ENCODE measurements around the gene LAPTM4A. TPM values are rescaled to one million over a fixed set of nuclear protein-coding genes. Genes with fewer than 3 reads are reported as not detected.
A peak's percentile ranks its signal among the peaks of the same experiment; 100 is the strongest.
"Not testable (repeated sequence)": the region's sequence is repeated elsewhere in the genome, so short reads cannot be mapped to it uniquely, and the experiment has no call there.

LAPTM4A gene
- polyA plus RNA-seq, 1 donor (not counting 4 experiments of a cell fraction or from before 2014, with no cell fraction given), result 509 TPM

DNA sequence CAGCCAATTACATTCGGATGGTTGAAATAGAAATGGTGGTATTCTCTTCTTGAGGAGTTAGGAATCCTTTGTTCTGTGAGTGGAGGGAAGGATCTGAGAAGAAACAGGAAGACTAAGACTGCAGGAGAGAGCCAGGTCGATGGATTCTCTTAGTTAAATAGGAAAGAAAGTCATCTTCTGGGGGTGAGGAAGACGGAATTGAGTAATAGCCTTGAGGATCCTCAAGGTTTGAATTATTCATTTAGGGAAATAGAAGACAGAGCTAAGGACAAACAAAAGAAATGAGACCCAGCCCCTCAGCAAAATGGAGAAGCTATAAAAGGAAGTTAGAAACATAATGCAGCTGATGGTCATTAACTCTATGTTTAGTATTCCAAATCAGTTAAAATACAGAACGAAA is 1.8 kb downstream of the LAPTM4A start:
- H3K36me3 ChIP-seq (ENCODE audit: control insufficient read depth in 2 of 2, extremely low read depth in 1 of 2, insufficient read depth in 2 of 2, low read length in 2 of 2), result peaks cover 0 to 4% of the 10 kb centered on the region in 2 experiments
- dilution Hi-C loops (cut with MboI; ENCODE audit: extremely low pct_ligation_motif_present, low sequenced_read_pairs), result no loop called here
- no peak for TF ChIP-seq EZH2 (IDR thresholded peaks at IDR 0.05; ENCODE audit: low read length)
- TF ChIP-seq, protein P1, sequence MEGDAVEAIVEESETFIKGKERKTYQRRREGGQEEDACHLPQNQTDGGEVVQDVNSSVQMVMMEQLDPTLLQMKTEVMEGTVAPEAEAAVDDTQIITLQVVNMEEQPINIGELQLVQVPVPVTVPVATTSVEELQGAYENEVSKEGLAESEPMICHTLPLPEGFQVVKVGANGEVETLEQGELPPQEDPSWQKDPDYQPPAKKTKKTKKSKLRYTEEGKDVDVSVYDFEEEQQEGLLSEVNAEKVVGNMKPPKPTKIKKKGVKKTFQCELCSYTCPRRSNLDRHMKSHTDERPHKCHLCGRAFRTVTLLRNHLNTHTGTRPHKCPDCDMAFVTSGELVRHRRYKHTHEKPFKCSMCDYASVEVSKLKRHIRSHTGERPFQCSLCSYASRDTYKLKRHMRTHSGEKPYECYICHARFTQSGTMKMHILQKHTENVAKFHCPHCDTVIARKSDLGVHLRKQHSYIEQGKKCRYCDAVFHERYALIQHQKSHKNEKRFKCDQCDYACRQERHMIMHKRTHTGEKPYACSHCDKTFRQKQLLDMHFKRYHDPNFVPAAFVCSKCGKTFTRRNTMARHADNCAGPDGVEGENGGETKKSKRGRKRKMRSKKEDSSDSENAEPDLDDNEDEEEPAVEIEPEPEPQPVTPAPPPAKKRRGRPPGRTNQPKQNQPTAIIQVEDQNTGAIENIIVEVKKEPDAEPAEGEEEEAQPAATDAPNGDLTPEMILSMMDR (optimal IDR thresholded peaks at IDR 0.05 in 1 of 3, IDR thresholded peaks at IDR 0.05 in 1 of 3, conservative IDR thresholded peaks at IDR 0.05 in 1 of 3; ENCODE audit: extremely low read depth in 1 of 3, insufficient read depth in 2 of 3, low read length in 3 of 3), result no peak
- H3K4me2 ChIP-seq (ENCODE audit: control insufficient read depth, extremely low read depth, insufficient read depth, low read depth, low read length), result peak overlapping the region; percentile 98
- H3K4me1 ChIP-seq (ENCODE audit: control insufficient read depth, extremely low read depth, insufficient read depth, low read length), result peaks cover 36% of the 10 kb centered on the region
- H3K27me3 ChIP-seq (ENCODE audit: control insufficient read depth, extremely low read depth, insufficient read depth, low read length), result no peaks in the 10 kb centered on the region
- no peaks in the 10 kb centered on the region for H3K9me3 ChIP-seq (ENCODE audit: control insufficient read depth, low read depth, low read length)
- H3K79me2 ChIP-seq (ENCODE audit: control insufficient read depth, insufficient read depth, low read length), result peaks cover 62% of the 10 kb centered on the region
- H3K9me1 ChIP-seq (ENCODE audit: control insufficient read depth, extremely low read depth, insufficient read depth, low read length), result no peaks in the 10 kb centered on the region
- peak overlapping the region; percentile 98 for H3K27ac ChIP-seq (ENCODE audit: control insufficient read depth, insufficient read depth, low read length)
- peaks cover 3% of the 10 kb centered on the region for H4K20me1 ChIP-seq (ENCODE audit: control insufficient read depth, extremely low read depth, insufficient read depth, low read length)
- peak overlapping the region; percentile 91 to 99 (median 98) for H3K4me3 ChIP-seq (ENCODE audit: control insufficient read depth in 2 of 3, extremely low read depth in 1 of 3, insufficient read depth in 2 of 3, low read depth in 1 of 3, low read length in 3 of 3)
- no peak for DNase-seq (ENCODE audit: low read depth, low spot score)
- FAIRE-seq, result no peak
- no peak overlapping the region for H2AFZ ChIP-seq (ENCODE audit: control insufficient read depth, low read length)
- peak overlapping the region; percentile 94 for H3K9ac ChIP-seq (ENCODE audit: control insufficient read depth, extremely low read depth, insufficient read depth, low read length)

DNA sequence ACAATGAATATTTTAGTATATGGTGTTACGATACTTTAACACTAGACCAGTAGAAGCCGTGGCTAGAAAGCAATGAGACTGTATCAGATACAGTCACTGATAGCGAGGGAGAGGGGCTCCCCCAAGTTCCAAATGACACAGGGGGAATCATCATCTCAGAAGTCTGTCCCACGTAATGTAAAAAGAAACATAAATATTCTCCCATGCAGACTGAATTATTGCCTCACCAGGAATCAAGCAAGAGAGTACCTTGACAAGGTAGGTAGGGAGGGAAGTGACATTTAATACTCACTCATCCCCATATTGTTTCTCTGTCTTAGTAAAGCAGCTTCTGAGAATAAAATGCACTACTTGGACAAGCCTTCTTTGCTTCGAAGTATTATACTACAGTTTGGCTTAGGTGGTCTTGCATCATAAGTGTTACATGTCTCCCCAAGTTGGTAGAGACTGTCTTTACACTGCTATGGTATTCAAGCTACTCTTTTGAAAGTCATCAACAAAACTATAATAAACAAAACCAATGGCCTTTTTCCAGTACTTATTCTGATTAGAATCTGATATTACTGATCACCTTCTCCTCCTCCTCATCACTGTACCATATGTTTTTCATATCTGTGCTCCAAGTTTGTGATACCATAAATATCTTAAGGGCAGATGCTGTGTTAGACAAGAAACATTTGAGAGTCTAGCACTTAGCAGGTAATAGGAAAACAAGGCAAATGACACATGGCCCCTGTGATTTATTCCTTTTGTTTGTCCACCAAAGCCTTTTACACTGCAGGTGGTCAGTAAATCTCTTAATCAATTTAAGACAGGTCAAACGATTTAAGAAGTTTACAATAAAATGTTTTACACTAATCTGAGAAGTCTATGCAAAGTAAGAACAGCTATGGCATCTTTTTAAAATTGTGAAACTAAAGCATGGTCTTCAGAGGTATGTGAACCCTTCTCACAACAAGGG is 2.7 kb downstream of the LAPTM4A start:
- FAIRE-seq, result no peak
- Histone ChIP-seq H3K4me1 (ENCODE audit: control insufficient read depth, extremely low read depth, insufficient read depth, low read length) (peaks cover 36% of the 10 kb centered on the region), H3K79me2 (ENCODE audit: control insufficient read depth, insufficient read depth, low read length) (peaks cover 70% of the 10 kb centered on the region), H4K20me1 (ENCODE audit: control insufficient read depth, extremely low read depth, insufficient read depth, low read length) (peaks cover 3% of the 10 kb centered on the region), H3K9me1 (ENCODE audit: control insufficient read depth, extremely low read depth, insufficient read depth, low read length) (no peaks in the 10 kb centered on the region), H2AFZ (ENCODE audit: control insufficient read depth, low read length) (no peak overlapping the region), H3K4me3 (ENCODE audit: control insufficient read depth in 2 of 3, extremely low read depth in 1 of 3, insufficient read depth in 2 of 3, low read depth in 1 of 3, low read length in 3 of 3) (peak overlapping the region in 2 of 3 experiments; percentile 91 to 99), H3K9ac (ENCODE audit: control insufficient read depth, extremely low read depth, insufficient read depth, low read length) (peak overlapping the region; percentile 94), H3K27me3 (ENCODE audit: control insufficient read depth, extremely low read depth, insufficient read depth, low read length) (no peaks in the 10 kb centered on the region), H3K9me3 (ENCODE audit: control insufficient read depth, low read depth, low read length) (no peaks in the 10 kb centered on the region), H3K27ac (ENCODE audit: control insufficient read depth, insufficient read depth, low read length) (peak overlapping the region; percentile 98), H3K36me3 (ENCODE audit: control insufficient read depth in 2 of 2, extremely low read depth in 1 of 2, insufficient read depth in 2 of 2, low read length in 2 of 2) (peaks cover 0 to 4% of the 10 kb centered on the region in 2 experiments), H3K4me2 (ENCODE audit: control insufficient read depth, extremely low read depth, insufficient read depth, low read depth, low read length) (peak overlapping the region; percentile 98)
- no peak for TF ChIP-seq EZH2 (IDR thresholded peaks at IDR 0.05; ENCODE audit: low read length)
- TF ChIP-seq, protein P1 (optimal IDR thresholded peaks at IDR 0.05 in 1 of 3, IDR thresholded peaks at IDR 0.05 in 1 of 3, conservative IDR thresholded peaks at IDR 0.05 in 1 of 3; ENCODE audit: extremely low read depth in 1 of 3, insufficient read depth in 2 of 3, low read length in 3 of 3), result no peak
- dilution Hi-C loops (cut with MboI; ENCODE audit: extremely low pct_ligation_motif_present, low sequenced_read_pairs), result no loop called here
- DNase-seq (ENCODE audit: low read depth, low spot score), result no peak

DNA sequence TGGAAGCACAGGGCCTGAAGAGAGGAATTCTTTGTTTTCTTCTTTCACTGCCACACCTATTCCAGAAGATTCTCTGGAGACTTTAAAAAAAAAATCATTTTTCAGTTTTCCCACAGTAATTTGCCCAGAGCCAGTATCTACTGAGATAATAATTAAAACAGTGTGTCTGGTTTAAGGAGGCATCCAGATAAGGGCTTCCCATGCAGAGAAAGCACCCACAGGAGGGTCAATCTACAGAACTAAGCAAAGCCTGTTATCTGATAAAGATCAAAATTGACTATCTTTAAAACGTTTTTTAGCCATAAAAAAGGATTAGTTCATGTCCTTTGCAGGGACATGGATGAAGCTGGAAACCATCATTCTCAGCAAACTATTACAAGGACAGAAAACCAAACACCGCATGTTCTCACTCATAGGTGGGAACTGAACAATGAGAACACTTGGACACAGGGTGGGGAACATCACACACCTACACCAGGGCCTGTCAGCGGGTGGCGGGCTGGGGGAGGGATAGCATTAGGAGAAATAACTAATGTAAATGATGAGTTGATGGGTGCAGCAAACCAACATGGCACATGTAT is 5.6 kb downstream of the LAPTM4A start:
- H3K27ac ChIP-seq (ENCODE audit: control insufficient read depth, insufficient read depth, low read length); FAIRE-seq; H3K4me2 ChIP-seq (ENCODE audit: control insufficient read depth, extremely low read depth, insufficient read depth, low read depth, low read length); H3K9me3 ChIP-seq (ENCODE audit: control insufficient read depth, low read depth, low read length); dilution Hi-C loops (cut with MboI; ENCODE audit: extremely low pct_ligation_motif_present, low sequenced_read_pairs); H3K27me3 ChIP-seq (ENCODE audit: control insufficient read depth, extremely low read depth, insufficient read depth, low read length); DNase-seq (ENCODE audit: low read depth, low spot score); H3K9me1 ChIP-seq (ENCODE audit: control insufficient read depth, extremely low read depth, insufficient read depth, low read length); H3K4me3 ChIP-seq (ENCODE audit: control insufficient read depth in 2 of 3, extremely low read depth in 1 of 3, insufficient read depth in 2 of 3, low read depth in 1 of 3, low read length in 3 of 3); H3K9ac ChIP-seq (ENCODE audit: control insufficient read depth, extremely low read depth, insufficient read depth, low read length); H3K36me3 ChIP-seq (ENCODE audit: control insufficient read depth in 2 of 2, extremely low read depth in 1 of 2, insufficient read depth in 2 of 2, low read length in 2 of 2); H4K20me1 ChIP-seq (ENCODE audit: control insufficient read depth, extremely low read depth, insufficient read depth, low read length); H2AFZ ChIP-seq (ENCODE audit: control insufficient read depth, low read length): not testable (repeated sequence)
- Histone ChIP-seq H3K4me1 (ENCODE audit: control insufficient read depth, extremely low read depth, insufficient read depth, low read length) (peaks cover 33% of the 10 kb centered on the region), H3K79me2 (ENCODE audit: control insufficient read depth, insufficient read depth, low read length) (peaks cover 90% of the 10 kb centered on the region)

Data from keratinocyte (primary cell).